ENCODE measurements around the gene POLR2L.

Gene POLR2L

GRCh38 chr11:808427-809286 lies 33.7 kb downstream of the POLR2L start:
- peak overlapping the region; percentile 90 for H3K4me3 ChIP-seq (ENCODE audit: low read depth, low read length)
- in situ Hi-C loops (cut with HindIII; ENCODE audit: low sequenced_read_pairs) = no loop called here
- no peak for TF ChIP-seq CTCF (IDR thresholded peaks at IDR 0.05; ENCODE audit: low read depth, low read length)
- no peak for DNase-seq (ENCODE audit: low read depth, low spot score)

- peak overlapping the region; percentile 57 for H3K4me3 ChIP-seq (ENCODE audit: low read depth, low read length)
- no peak for DNase-seq (ENCODE audit: low read depth, low spot score)
- in situ Hi-C loops (cut with HindIII; ENCODE audit: low sequenced_read_pairs) = no loop called here
- no peak for TF ChIP-seq CTCF (IDR thresholded peaks at IDR 0.05; ENCODE audit: low read depth, low read length)
Measured at GRCh38 chr11:804599-804964, 37.7 kb downstream of the POLR2L start.

GRCh38 chr11:803770-804598 lies 38.3 kb downstream of the POLR2L start:
- in situ Hi-C loops (cut with HindIII; ENCODE audit: low sequenced_read_pairs) = no loop called here
- peak overlapping the region; percentile 57 for H3K4me3 ChIP-seq (ENCODE audit: low read depth, low read length)
- TF ChIP-seq CTCF (IDR thresholded peaks at IDR 0.05; ENCODE audit: low read depth, low read length) = no peak
- no peak for DNase-seq (ENCODE audit: low read depth, low spot score)

GRCh38 chr11:803467-803742 lies 38.9 kb downstream of the POLR2L start:
- H3K4me3 ChIP-seq (ENCODE audit: low read depth, low read length) = no peak overlapping the region
- no peak for DNase-seq (ENCODE audit: low read depth, low spot score)
- in situ Hi-C loops (cut with HindIII; ENCODE audit: low sequenced_read_pairs) = no loop called here
- TF ChIP-seq CTCF (IDR thresholded peaks at IDR 0.05; ENCODE audit: low read depth, low read length) = no peak

GRCh38 chr11:802693-803466 lies 39.4 kb downstream of the POLR2L start:
- no peak overlapping the region for H3K4me3 ChIP-seq (ENCODE audit: low read depth, low read length)
- in situ Hi-C loops (cut with HindIII; ENCODE audit: low sequenced_read_pairs) = no loop called here

More at GRCh38 chr11:802693-803466, 39.4 kb downstream of the POLR2L start:
- no peak for DNase-seq (ENCODE audit: low read depth, low spot score)
- TF ChIP-seq CTCF (IDR thresholded peaks at IDR 0.05; ENCODE audit: low read depth, low read length) = no peak

Data from astrocyte of the spinal cord (primary cell).